ENCODE data around the gene CCDC88B. TPM values are rescaled to one million over a fixed set of nuclear protein-coding genes. Genes with fewer than 3 reads are reported as not detected.

CCDC88B gene
- total and polyA plus RNA-seq, 2 donors (not counting 1 experiment from before 2014, with no cell fraction given) = 0.56 to 3.1 TPM

- Histone ChIP-seq H3K27me3 (ENCODE audit: control insufficient read depth, insufficient read depth, low read length) (no peaks in the 10 kb centered on the region), H3K9me3 (ENCODE audit: control insufficient read depth, insufficient read depth, low read depth, low read length) (no peaks in the 10 kb centered on the region), H3K36me3 (ENCODE audit: control insufficient read depth, insufficient read depth, low read length) (no peaks in the 10 kb centered on the region), H3K27ac (ENCODE audit: insufficient read depth, low read length) (no peak overlapping the region), H3K79me2 (ENCODE audit: control insufficient read depth, insufficient read depth, low read length) (no peaks in the 10 kb centered on the region), H3K9ac (ENCODE audit: insufficient read depth, low read length) (no peak overlapping the region), H3K4me3 (replicated peaks in 1 of 4; ENCODE audit: control extremely low read depth in 1 of 4, insufficient read depth in 1 of 4, low read depth in 3 of 4, low read length in 4 of 4) (no peak overlapping the region), H2AFZ (ENCODE audit: low read length) (no peak overlapping the region), H3K4me2 (ENCODE audit: extremely low read depth, insufficient read depth, low read length) (no peak overlapping the region), H3K4me1 (ENCODE audit: control insufficient read depth, extremely low read depth, insufficient read depth, low read length) (no peaks in the 10 kb centered on the region), H4K20me1 (ENCODE audit: control insufficient read depth, extremely low read depth, insufficient read depth, low read length) (no peaks in the 10 kb centered on the region)
- DNase-seq (ENCODE audit: low read depth in 2 of 2) = no peak
- TF ChIP-seq EZH2 (IDR thresholded peaks at IDR 0.05; ENCODE audit: low read length, missing control alignments) (no peak), CTCF (conservative IDR thresholded peaks at IDR 0.05 in 1 of 2, IDR thresholded peaks at IDR 0.05 in 1 of 2; ENCODE audit: low read depth in 1 of 2, low read length in 2 of 2) (no peak)
These were observed 8.5 kb downstream of the CCDC88B start for GRCh38 chr11:64348383-64349024.

- H3K36me3 ChIP-seq (ENCODE audit: control insufficient read depth, insufficient read depth, low read length) = no peaks in the 10 kb centered on the region
- no peak overlapping the region for H2AFZ ChIP-seq (ENCODE audit: low read length)
- H3K79me2 ChIP-seq (ENCODE audit: control insufficient read depth, insufficient read depth, low read length) = no peaks in the 10 kb centered on the region
- TF ChIP-seq EZH2 (IDR thresholded peaks at IDR 0.05; ENCODE audit: low read length, missing control alignments) = no peak
- no peak for TF ChIP-seq CTCF (conservative IDR thresholded peaks at IDR 0.05 in 1 of 2, IDR thresholded peaks at IDR 0.05 in 1 of 2; ENCODE audit: low read depth in 1 of 2, low read length in 2 of 2)
- no peaks in the 10 kb centered on the region for H3K9me3 ChIP-seq (ENCODE audit: control insufficient read depth, insufficient read depth, low read depth, low read length)
- H3K4me2 ChIP-seq (ENCODE audit: extremely low read depth, insufficient read depth, low read length) = no peak overlapping the region
- no peak overlapping the region for H3K27ac ChIP-seq (ENCODE audit: insufficient read depth, low read length)
- H3K4me3 ChIP-seq (replicated peaks in 1 of 4; ENCODE audit: control extremely low read depth in 1 of 4, insufficient read depth in 1 of 4, low read depth in 3 of 4, low read length in 4 of 4) = no peak overlapping the region
- H3K27me3 ChIP-seq (ENCODE audit: control insufficient read depth, insufficient read depth, low read length) = no peaks in the 10 kb centered on the region
- H3K9ac ChIP-seq (ENCODE audit: insufficient read depth, low read length) = no peak overlapping the region
- no peaks in the 10 kb centered on the region for H4K20me1 ChIP-seq (ENCODE audit: control insufficient read depth, extremely low read depth, insufficient read depth, low read length)
- no peaks in the 10 kb centered on the region for H3K4me1 ChIP-seq (ENCODE audit: control insufficient read depth, extremely low read depth, insufficient read depth, low read length)
- no peak for DNase-seq (ENCODE audit: low read depth in 2 of 2)
These were observed 9.0 kb downstream of the CCDC88B start for GRCh38 chr11:64349025-64349387.

- H3K79me2 ChIP-seq (ENCODE audit: control insufficient read depth, insufficient read depth, low read length) = no peaks in the 10 kb centered on the region
These were observed 9.4 kb downstream of the CCDC88B start for GRCh38 chr11:64349404-64349803.

More at GRCh38 chr11:64349404-64349803, 9.4 kb downstream of the CCDC88B start:
- H3K36me3 ChIP-seq (ENCODE audit: control insufficient read depth, insufficient read depth, low read length) = no peaks in the 10 kb centered on the region
- H4K20me1 ChIP-seq (ENCODE audit: control insufficient read depth, extremely low read depth, insufficient read depth, low read length) = no peaks in the 10 kb centered on the region
- no peaks in the 10 kb centered on the region for H3K27me3 ChIP-seq (ENCODE audit: control insufficient read depth, insufficient read depth, low read length)
- TF ChIP-seq EZH2 (IDR thresholded peaks at IDR 0.05; ENCODE audit: low read length, missing control alignments) (no peak), CTCF (conservative IDR thresholded peaks at IDR 0.05 in 1 of 2, IDR thresholded peaks at IDR 0.05 in 1 of 2; ENCODE audit: low read depth in 1 of 2, low read length in 2 of 2) (no peak)
- no peak overlapping the region for H3K27ac ChIP-seq (ENCODE audit: insufficient read depth, low read length)
- H2AFZ ChIP-seq (ENCODE audit: low read length) = no peak overlapping the region
- no peaks in the 10 kb centered on the region for H3K4me1 ChIP-seq (ENCODE audit: control insufficient read depth, extremely low read depth, insufficient read depth, low read length)
- DNase-seq (ENCODE audit: low read depth in 2 of 2) = no peak
- no peak overlapping the region for H3K9ac ChIP-seq (ENCODE audit: insufficient read depth, low read length)
- H3K9me3 ChIP-seq (ENCODE audit: control insufficient read depth, insufficient read depth, low read depth, low read length) = no peaks in the 10 kb centered on the region
- no peak overlapping the region for H3K4me3 ChIP-seq (replicated peaks in 1 of 4; ENCODE audit: control extremely low read depth in 1 of 4, insufficient read depth in 1 of 4, low read depth in 3 of 4, low read length in 4 of 4)
- no peak overlapping the region for H3K4me2 ChIP-seq (ENCODE audit: extremely low read depth, insufficient read depth, low read length)

Data from fibroblast of lung (primary cell).